HG03095 (cell line): Measurements from ENCODE around the gene UTP3.
"Not testable (repeated sequence)": the region's sequence is repeated elsewhere in the genome, so short reads cannot be mapped to it uniquely, and the experiment has no call there.

Experiments used
- ATAC-seq: cut with Tn5 transposase; IDR thresholded peaks from one replicate; pipeline ENCODE4 v1.9.1; 2021; ENCODE audit warnings: moderate library complexity; ENCODE audit not compliant: unreplicated experiment

The UTP3 gene

GRCh38 chr4:70714079-70714887 lies 26.0 kb downstream of the UTP3 start:
- peak; percentile 43 for ATAC-seq

- ATAC-seq, result peak; percentile 14
Observed at GRCh38 chr4:70715097-70715496, 26.8 kb downstream of the UTP3 start.

- ATAC-seq, result no peak
Observed at GRCh38 chr4:70718811-70719604, 30.7 kb downstream of the UTP3 start.

GRCh38 chr4:70721747-70722146 lies 33.4 kb downstream of the UTP3 start, which contains the start of gene RUFY3:
TSS of gene RUFY3 (plus strand) at chr4:70721964. CDS start at chr4:70722574, 610 bp downstream.
- ATAC-seq, result no peak

GRCh38 chr4:70722199-70722791 lies 34.0 kb downstream of the UTP3 start:
- ATAC-seq, result no peak

- no peak for ATAC-seq
Observed at GRCh38 chr4:70724463-70724862, 36.1 kb downstream of the UTP3 start.

- ATAC-seq, result no peak
Observed at GRCh38 chr4:70725633-70726032, 37.3 kb downstream of the UTP3 start.

GRCh38 chr4:70726515-70726914 lies 38.2 kb downstream of the UTP3 start:
- not testable (repeated sequence) for ATAC-seq

- ATAC-seq, result no peak
Observed at GRCh38 chr4:70728091-70728490, 39.8 kb downstream of the UTP3 start.

- ATAC-seq, result not testable (repeated sequence)
Observed at GRCh38 chr4:70732878-70733277, 44.5 kb downstream of the UTP3 start.

- peak; percentile 83 for ATAC-seq
Observed at GRCh38 chr4:70734168-70734954, 46.0 kb downstream of the UTP3 start.

- ATAC-seq, result no peak
Observed at GRCh38 chr4:70734971-70735370, 46.6 kb downstream of the UTP3 start.

GRCh38 chr4:70735915-70736314 lies 47.6 kb downstream of the UTP3 start:
- ATAC-seq, result not testable (repeated sequence)

GRCh38 chr4:70737006-70737405 lies 48.7 kb downstream of the UTP3 start:
- ATAC-seq, result no peak

GRCh38 chr4:70737409-70737808 lies 49.1 kb downstream of the UTP3 start:
- no peak for ATAC-seq

- no peak for ATAC-seq
Observed at GRCh38 chr4:70739496-70740337, 51.4 kb downstream of the UTP3 start.
